SJCRH30 (cell line): ENCODE data around the gene COPB1. TPM values are rescaled to one million over a fixed set of nuclear protein-coding genes. Genes with fewer than 3 reads are reported as not detected.

Source experiments
- DNase-seq, 2 experiments: peaks; one replicate each; pipeline ENCODE4 v3.0.0-alpha.2; 2015 to 2020
- H3K27ac ChIP-seq: fragments of 250-450 bp; sonication (Bioruptor Pico); 2 replicates; pipeline ENCODE4 v1.5.1; 2020; ENCODE audit warnings: mild to moderate bottlenecking, moderate library complexity
- H3K27me3 ChIP-seq: fragments of 250-450 bp; sonication (Bioruptor Pico); 2 replicates; pipeline ENCODE4 v1.5.1; 2020; ENCODE audit warnings: mild to moderate bottlenecking, moderate library complexity
- H3K36me3 ChIP-seq: fragments of 250-450 bp; sonication (Bioruptor Pico); 2 replicates; pipeline ENCODE4 v1.5.1; 2020; ENCODE audit warnings: mild to moderate bottlenecking, moderate library complexity
- H3K4me1 ChIP-seq: fragments of 250-450 bp; sonication (Bioruptor Pico); 2 replicates; pipeline ENCODE4 v1.5.1; 2020; ENCODE audit warnings: mild to moderate bottlenecking, moderate library complexity
- H3K4me3 ChIP-seq: fragments of 250-450 bp; sonication (Bioruptor Pico); 2 replicates; pipeline ENCODE4 v1.5.1; 2020; ENCODE audit warnings: mild to moderate bottlenecking, moderate library complexity
- H3K9me3 ChIP-seq: fragments of 250-450 bp; sonication (Bioruptor Pico); replicated peaks from 2 replicates; pipeline ENCODE4 v1.5.1; 2020; ENCODE audit warnings: mild to moderate bottlenecking, moderate library complexity
- total RNA-seq: library from RNA; depleted of rRNA; stranded (reverse); fragments of >200 nt; shearing (Covaris generic); gene quantifications from 2 replicates; pipeline ENCODE4 v1.2.3, GENCODE V29; 2014

Gene COPB1
- total RNA-seq, 1 experiment from 2014 or later = 195 TPM

DNA sequence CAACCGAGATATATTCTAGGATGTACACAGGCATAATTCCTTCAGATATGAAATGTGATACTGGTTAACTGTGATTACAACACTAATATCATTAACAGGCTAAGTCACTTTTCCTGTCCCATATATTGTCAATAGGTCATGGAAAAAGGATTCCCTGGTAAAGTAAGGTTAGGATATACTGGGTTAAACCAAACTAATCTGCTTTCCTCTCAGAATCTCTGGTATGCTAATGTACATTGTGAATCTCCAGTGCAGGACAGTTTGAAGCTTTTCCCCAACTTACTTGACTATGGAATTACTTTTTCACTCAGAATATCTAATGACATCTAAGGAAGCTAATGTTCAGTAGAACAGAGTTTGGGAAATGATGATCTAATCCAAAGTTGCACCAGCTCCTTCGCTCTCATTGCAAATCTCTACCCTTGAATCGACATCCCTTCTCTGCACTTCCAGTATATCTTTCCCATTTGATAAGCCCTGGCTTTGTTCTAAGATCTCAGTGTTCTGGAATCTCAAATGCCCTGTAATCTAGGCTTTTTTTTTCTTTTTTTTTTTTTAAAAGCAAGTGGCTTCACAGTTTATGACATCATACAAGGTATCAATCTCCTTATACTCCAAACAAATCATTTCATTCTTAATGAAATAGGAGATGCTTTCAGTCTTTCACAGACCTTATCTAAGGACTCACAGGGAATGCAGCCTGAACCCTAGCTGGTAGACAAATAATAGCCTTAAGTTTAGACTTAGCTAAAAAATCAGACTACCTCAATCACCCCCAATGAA lies 43.8 kb downstream of the COPB1 start:
- Histone ChIP-seq H3K36me3 (peaks cover 35% of the 10 kb centered on the region), H3K27ac (no peak overlapping the region), H3K4me3 (no peak overlapping the region), H3K4me1 (no peaks in the 10 kb centered on the region), H3K27me3 (no peaks in the 10 kb centered on the region), H3K9me3 (no peaks in the 10 kb centered on the region)
- DNase-seq = no peak

DNA sequence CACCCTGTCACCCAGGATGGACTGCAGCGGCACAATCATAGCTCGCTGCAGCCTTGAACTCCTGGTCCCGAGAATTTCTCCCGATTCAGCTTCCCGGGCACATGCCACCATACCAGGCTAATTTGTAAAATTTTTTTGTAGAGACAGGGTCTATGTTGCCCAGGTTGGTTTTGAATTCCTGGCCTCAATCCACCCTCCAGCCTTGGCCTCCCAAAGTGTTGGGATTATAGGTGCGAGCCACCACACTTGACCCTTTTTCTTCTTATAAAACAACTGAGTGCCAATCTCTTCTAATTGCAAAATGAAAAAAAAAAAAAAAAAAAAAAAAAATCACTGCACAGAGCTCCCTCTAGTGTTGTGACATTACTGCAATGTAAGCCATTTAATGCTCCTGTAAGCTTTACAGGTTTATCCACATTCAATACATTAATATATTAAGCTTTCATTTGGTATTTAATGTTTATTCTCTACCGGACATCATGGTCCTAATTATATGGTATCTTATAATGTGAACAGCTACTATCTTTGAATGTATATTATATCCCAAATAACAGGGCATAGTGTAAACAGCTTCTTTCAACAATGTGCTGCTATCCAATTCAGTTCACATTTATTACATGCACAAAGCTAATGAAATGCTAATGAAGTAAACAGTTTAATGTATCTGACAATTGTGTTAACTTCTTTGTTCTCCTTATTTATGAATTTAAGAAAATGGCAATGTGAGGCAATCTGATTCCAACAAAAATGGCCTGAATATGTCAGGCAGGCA lies 44.6 kb downstream of the COPB1 start:
- H3K4me3 ChIP-seq = no peak overlapping the region
- peak in 1 of 2 experiments; percentile 59 for DNase-seq
- no peaks in the 10 kb centered on the region for H3K4me1 ChIP-seq
- H3K36me3 ChIP-seq = peaks cover 28% of the 10 kb centered on the region
- H3K27ac ChIP-seq = no peak overlapping the region
- no peaks in the 10 kb centered on the region for H3K9me3 ChIP-seq
- H3K27me3 ChIP-seq = no peaks in the 10 kb centered on the region

DNA sequence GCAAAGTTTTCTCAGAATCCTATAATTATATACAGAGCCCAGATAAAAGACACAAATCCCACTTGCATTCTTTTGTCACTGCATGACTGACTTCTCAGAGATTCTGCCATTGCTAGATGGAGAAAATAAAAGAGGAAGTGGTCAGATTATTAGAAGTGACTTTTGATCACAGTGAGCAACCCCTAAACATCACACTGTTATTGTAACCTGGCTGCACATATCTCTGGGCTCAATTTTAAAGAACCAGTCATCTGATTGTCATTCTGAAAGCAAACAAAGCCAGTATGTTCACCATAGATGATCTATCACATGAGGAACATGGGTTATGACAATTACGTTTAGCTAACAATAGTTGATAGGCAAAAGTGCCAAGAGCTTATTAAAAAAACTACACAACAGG lies 47.8 kb downstream of the COPB1 start:
- Histone ChIP-seq H3K27me3 (no peaks in the 10 kb centered on the region), H3K36me3 (peaks cover 4% of the 10 kb centered on the region), H3K27ac (no peak overlapping the region), H3K9me3 (no peaks in the 10 kb centered on the region), H3K4me3 (no peak overlapping the region), H3K4me1 (peaks cover 7% of the 10 kb centered on the region)
- no peak for DNase-seq

DNA sequence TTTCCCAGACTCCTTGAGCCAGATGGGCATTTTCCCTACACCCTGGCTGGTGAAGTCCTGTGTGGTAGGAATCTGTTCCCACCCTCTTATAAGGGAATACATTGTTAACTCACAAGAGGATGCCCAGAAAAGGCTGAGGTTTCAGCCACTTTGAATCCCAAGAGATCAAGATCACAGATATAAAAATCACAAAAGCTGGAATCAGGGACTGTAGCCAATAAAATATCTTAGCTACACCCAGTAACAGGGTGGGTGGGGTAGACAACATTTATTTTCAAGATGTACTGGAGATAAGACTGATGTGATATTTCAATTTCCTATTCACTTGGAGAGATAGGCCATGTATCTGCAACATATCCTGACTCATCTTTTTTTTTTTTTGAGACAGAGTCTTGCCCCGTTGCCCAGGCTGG lies 50.3 kb downstream of the COPB1 start:
- Histone ChIP-seq H3K27me3 (no peaks in the 10 kb centered on the region), H3K9me3 (no peaks in the 10 kb centered on the region), H3K27ac (no peak overlapping the region), H3K4me3 (no peak overlapping the region), H3K4me1 (peaks cover 20% of the 10 kb centered on the region), H3K36me3 (peaks cover 2% of the 10 kb centered on the region; the same call in 1 of the 2 replicates)
- DNase-seq = peak; percentile 9 to 20

DNA sequence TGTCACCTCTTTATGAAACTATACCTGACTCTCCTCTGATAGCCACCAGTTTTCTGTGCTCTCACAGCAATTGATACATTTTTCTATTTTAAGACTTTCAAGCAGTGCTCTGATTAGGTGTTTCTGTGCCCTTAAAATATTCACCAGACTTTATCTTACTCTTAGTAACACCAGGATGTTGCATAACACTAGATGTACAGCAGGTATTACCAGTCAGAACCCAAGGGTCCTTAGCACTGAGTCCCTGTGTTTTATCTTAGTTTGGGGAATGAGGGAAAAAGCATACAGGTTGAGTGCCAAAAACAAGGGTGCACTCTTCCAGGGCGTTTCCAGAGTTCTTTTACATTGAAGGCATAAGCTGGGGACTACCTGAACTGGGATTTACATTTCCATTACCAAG lies 51.4 kb downstream of the COPB1 start:
- Histone ChIP-seq H3K27me3 (no peaks in the 10 kb centered on the region), H3K36me3 (no peaks in the 10 kb centered on the region), H3K4me3 (no peak overlapping the region), H3K9me3 (no peaks in the 10 kb centered on the region), H3K27ac (no peak overlapping the region), H3K4me1 (peaks cover 27% of the 10 kb centered on the region)
- DNase-seq = no peak

DNA sequence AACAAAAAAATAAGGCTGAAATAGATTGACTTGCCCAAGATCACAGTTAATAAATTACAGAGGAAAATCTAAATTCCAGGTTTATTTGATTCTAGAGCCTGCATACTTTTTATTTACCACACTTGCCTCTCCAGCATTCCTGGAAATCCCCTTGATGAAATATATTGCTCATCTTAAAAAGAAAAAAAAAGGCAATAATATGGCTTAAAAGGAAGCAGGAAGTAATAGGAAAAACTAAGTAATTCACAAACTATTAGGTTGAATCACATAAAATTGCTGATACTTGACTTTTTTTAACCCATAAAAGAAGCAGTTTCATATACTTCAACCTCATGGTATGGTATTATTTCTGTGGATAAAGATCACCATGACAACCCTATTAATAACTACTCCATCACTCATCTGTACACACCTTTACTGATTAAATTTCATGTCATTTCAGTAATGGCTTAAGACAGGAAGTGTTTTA lies 52.9 kb downstream of the COPB1 start:
- H3K36me3 ChIP-seq = no peaks in the 10 kb centered on the region
- no peaks in the 10 kb centered on the region for H3K27me3 ChIP-seq
- H3K4me3 ChIP-seq = peak overlapping the region; percentile 17
- H3K4me1 ChIP-seq = peaks cover 27% of the 10 kb centered on the region
- no peak for DNase-seq
- H3K27ac ChIP-seq = peak overlapping the region; percentile 68
- no peaks in the 10 kb centered on the region for H3K9me3 ChIP-seq

DNA sequence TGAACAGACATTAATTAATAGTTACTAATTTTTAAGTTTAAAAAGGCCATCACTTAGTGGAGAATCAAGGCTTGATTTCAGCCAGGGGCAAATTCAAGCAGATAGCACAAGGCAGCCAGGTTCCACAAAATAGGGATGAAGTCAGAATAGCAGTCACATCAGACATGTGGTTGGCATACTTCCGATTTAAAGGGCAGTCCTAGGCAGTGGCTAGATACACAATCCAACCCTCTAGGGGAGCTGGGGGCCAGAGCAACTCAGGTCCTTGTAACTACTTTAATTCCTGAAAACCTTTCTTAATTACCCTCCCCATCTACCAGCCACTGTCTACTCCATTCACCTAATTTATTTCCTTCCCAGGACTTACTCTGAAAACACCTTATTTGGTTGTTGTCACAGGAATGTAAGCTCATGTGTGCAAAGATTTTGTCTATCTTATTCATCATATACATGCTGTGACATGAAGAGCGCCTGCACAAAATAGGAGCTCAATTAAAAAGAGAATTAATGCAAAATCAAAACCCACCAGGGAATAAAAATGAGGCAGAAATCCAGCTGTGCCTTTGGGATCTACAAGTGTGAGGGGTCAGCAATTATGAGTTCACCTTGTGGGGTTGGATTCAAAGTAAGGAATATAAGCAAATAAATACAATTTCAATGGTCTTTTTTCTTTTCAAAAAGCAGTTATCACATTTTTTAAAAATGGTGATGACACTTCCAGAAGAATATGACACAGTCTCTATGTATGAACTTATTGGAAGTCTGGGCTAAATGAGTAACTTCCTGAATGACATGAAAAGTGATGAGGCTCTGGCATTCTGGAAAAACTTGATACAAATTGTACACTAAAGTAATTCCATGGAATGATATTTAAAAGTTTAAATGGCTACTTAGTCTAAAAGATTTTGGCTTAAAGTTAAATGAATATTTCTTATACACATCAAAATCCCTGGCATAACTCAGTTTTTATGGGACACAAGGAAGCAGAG lies 53.8 kb downstream of the COPB1 start:
- peaks cover 27% of the 10 kb centered on the region for H3K4me1 ChIP-seq
- no peaks in the 10 kb centered on the region for H3K27me3 ChIP-seq
- peak overlapping the region; percentile 17 for H3K4me3 ChIP-seq
- H3K27ac ChIP-seq = peak overlapping the region; percentile 68
- H3K36me3 ChIP-seq = no peaks in the 10 kb centered on the region
- DNase-seq = peak in 1 of 2 experiments; percentile 29
- no peaks in the 10 kb centered on the region for H3K9me3 ChIP-seq

DNA sequence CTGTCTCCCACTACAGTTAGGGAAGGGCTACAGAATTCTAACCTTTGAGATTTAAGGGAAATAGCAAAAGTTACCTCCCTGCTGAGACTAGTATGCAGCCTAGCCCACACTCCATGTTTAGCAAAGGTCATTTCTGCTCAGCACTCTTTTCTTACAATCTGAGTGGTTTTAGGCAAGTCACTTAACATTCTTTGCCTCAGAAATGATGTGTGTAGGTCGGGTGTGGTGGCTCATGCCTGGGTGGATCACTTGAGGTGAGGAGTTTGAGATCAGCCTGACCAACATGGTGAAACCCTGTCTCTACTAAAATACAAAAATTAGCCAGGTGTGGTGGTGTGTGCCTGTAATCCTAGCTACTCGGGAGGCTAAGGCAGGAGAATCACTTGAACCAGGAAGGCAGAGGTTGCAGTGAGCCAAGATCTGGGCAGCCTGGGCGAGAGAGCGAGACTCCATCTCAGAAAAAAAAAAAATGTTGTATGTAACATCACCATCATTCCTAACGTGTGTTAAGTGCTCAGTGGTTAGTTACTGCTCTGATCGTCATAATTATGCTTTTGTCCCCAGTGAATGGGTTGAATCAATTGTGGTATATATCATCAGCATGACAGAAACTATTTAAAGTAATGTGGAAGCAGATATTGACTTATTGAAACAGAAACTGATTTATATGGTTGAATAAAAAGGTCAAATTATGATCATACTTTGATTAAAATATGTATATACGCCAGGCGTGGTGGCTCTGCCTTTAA lies 55.0 kb downstream of the COPB1 start:
- Histone ChIP-seq H3K9me3 (no peaks in the 10 kb centered on the region), H3K4me1 (peaks cover 27% of the 10 kb centered on the region), H3K36me3 (no peaks in the 10 kb centered on the region), H3K27ac (no peak overlapping the region), H3K4me3 (no peak overlapping the region), H3K27me3 (no peaks in the 10 kb centered on the region)
- DNase-seq = no peak

DNA sequence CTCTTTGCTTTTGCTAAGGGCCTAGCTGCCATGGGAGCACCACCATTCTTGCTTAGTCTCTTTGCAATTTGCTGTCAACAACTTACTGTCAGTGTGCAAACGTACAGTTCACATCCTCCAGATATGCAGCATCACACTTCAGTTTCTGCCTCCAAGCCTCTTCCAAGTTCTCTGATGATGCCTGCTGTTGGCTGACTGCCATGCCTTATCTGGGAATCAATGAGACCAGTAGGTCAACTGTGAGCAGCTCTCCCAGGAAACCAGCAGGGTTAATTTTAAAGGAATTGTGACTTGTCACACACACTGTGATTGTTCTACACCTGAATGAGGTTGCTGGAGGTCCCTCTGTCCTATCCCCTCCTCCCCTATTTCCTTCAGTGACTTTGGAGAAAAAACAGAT lies 56.0 kb downstream of the COPB1 start:
- H3K27ac ChIP-seq = no peak overlapping the region
- peak; percentile 73 to 74 for DNase-seq

DNA sequence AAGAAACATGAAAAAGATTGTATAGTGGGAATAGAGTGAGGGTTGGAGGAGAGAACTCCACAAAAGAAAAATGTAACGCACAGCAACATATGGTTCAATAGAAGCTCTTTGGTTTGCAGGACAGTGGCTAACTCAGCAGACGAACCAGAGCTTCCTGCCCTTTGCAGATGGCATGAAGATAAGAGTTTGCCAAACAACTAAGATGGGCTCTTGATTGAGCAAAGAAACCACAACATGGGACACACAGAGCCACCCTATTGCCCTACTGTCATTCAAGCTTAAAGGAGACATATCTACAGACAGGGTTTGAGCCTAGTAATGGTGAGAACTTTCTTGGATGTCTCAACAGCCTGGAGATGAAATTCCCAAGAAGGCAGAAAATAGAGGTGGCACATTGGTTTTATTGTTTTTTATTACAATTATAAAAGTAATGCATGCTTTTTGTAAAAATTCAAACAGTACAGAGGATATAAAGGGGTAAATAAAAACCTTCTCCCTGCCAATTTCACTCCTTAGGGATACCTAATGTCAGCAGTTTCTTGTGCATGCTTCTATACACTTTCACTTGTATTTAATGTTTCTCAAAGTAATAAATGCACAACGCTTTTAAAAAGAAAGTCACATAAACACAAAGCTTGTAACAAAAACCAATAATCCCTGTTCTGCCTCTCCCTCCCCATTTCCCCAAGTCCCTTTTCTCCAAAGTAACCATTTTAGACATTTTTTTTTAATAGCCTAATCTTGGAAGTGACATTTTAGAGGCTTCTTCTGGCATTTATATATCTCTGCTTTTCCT lies 63.7 kb downstream of the COPB1 start:
- Histone ChIP-seq H3K4me3 (no peak overlapping the region), H3K4me1 (peaks cover 10% of the 10 kb centered on the region), H3K27ac (no peak overlapping the region), H3K36me3 (no peaks in the 10 kb centered on the region), H3K27me3 (no peaks in the 10 kb centered on the region), H3K9me3 (peaks cover 15% of the 10 kb centered on the region; the same call in 1 of the 2 replicates)
- DNase-seq = peak in 1 of 2 experiments; percentile 46

More for the DNA sequence above, 56.0 kb downstream of the COPB1 start:
- Histone ChIP-seq H3K27me3 (no peaks in the 10 kb centered on the region), H3K4me3 (no peak overlapping the region), H3K4me1 (peaks cover 27% of the 10 kb centered on the region), H3K9me3 (no peaks in the 10 kb centered on the region), H3K36me3 (no peaks in the 10 kb centered on the region)

DNA sequence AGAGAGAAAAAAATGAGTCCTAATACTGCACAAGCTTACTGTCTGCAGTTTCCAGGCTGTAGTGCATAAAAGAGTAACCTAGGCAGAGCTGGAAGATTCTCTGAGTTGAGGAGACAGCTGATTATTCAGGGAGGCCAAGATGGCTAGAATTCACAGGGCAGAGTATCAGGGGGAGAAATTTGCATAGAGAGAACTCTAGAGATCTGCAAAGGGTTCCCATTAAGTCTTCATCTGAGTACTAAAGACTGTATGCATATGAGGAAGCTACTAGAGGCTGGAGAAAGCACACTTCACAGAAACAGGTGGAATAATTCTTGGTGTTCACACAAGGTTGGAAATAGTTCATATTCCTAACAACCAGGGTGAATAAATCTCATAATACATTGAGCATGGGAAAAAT lies 74.0 kb downstream of the COPB1 start:
- Histone ChIP-seq H3K4me1 (peaks cover 30% of the 10 kb centered on the region), H3K27ac (no peak overlapping the region), H3K9me3 (no peaks in the 10 kb centered on the region), H3K36me3 (no peaks in the 10 kb centered on the region), H3K27me3 (no peaks in the 10 kb centered on the region), H3K4me3 (no peak overlapping the region)
- no peak for DNase-seq

DNA sequence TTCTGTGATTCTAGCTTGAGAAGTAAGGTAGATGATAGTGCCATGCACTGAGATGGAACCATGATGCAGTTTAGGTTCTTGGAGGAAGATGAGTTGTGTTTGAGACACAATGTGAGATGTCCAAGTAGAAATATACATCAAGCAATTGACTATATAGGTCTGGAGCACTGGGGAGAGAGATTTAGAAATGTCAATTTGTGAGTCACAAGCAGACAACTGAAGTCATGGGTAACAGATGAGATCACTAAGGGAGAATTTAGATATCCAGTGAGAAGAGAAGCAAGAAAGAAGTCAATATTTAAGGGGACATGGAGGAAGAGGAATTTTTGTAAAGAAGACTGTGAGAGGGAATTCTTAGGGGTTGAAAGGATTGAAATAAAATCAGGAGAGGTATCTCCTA lies 75.5 kb downstream of the COPB1 start:
- H3K27ac ChIP-seq = peak overlapping the region; percentile 65; the same call in 1 of the 2 replicates
- no peaks in the 10 kb centered on the region for H3K9me3 ChIP-seq
- no peaks in the 10 kb centered on the region for H3K27me3 ChIP-seq
- no peak for DNase-seq
- H3K4me1 ChIP-seq = peaks cover 33% of the 10 kb centered on the region
- no peak overlapping the region for H3K4me3 ChIP-seq
- no peaks in the 10 kb centered on the region for H3K36me3 ChIP-seq

DNA sequence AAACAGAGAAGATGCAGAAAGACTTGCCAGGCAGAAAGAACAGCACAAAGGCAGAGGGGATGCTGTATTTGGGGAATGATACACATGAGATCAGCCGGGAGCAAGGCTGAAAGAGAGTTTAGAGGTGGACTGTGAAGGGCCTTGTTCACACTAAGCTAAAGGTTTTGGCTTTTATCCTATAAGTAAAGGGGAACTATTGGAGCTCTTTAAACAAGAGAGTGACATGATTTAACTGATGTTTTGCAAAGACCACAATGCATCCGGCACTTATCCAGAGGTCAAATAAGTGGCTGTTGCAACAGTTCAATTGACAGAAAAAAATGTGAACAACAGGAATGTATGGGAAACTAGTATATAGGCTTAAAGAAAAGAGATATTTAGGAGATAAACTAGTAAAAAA lies 76.0 kb downstream of the COPB1 start:
- peak overlapping the region; percentile 65; the same call in 1 of the 2 replicates for H3K27ac ChIP-seq
- peaks cover 33% of the 10 kb centered on the region for H3K4me1 ChIP-seq
- DNase-seq = no peak

More for the DNA sequence above, 76.0 kb downstream of the COPB1 start:
- Histone ChIP-seq H3K4me3 (no peak overlapping the region), H3K27me3 (no peaks in the 10 kb centered on the region), H3K9me3 (no peaks in the 10 kb centered on the region), H3K36me3 (no peaks in the 10 kb centered on the region)
